SW 1271 (cell line): Measurements from ENCODE around the gene PTPRF.
A peak's percentile ranks its signal among the peaks of the same experiment; 100 is the strongest.

ENCODE experiments used
- DNase-seq, 2 experiments: peaks; one replicate each; lab custom pipeline; 2025; lab: John Stamatoyannopoulos, UW

The PTPRF gene

GRCh38 chr1:43582162-43582566, 51.5 kb downstream of the PTPRF start:
- peak; percentile 38 to 58 for DNase-seq

GRCh38 chr1:43583058-43583457, 52.4 kb downstream of the PTPRF start:
- DNase-seq = no peak

- no peak for DNase-seq
These were observed 53.5 kb downstream of the PTPRF start for GRCh38 chr1:43584204-43584603.

GRCh38 chr1:43585557-43585956, 54.9 kb downstream of the PTPRF start:
- DNase-seq = no peak

GRCh38 chr1:43586136-43586731, 55.6 kb downstream of the PTPRF start:
- DNase-seq = peak in 1 of 2 experiments; percentile 7

- DNase-seq = no peak
These were observed 56.3 kb downstream of the PTPRF start for GRCh38 chr1:43587001-43587400.

GRCh38 chr1:43587594-43587993, 56.9 kb downstream of the PTPRF start:
- DNase-seq = no peak

- no peak for DNase-seq
These were observed 57.9 kb downstream of the PTPRF start for GRCh38 chr1:43588592-43588991.

- DNase-seq = no peak
These were observed 59.8 kb downstream of the PTPRF start for GRCh38 chr1:43590388-43590925.

GRCh38 chr1:43591181-43591580, 60.5 kb downstream of the PTPRF start:
- no peak for DNase-seq

GRCh38 chr1:43592051-43592665, 61.5 kb downstream of the PTPRF start:
- DNase-seq = no peak

GRCh38 chr1:43592974-43593683, 62.4 kb downstream of the PTPRF start:
- DNase-seq = no peak

- DNase-seq = no peak
These were observed 65.9 kb downstream of the PTPRF start for GRCh38 chr1:43596579-43596978.

GRCh38 chr1:43597028-43597427, 66.3 kb downstream of the PTPRF start:
- no peak for DNase-seq

GRCh38 chr1:43597721-43598120, 67.0 kb downstream of the PTPRF start:
- no peak for DNase-seq

GRCh38 chr1:43598622-43599021, 67.9 kb downstream of the PTPRF start:
- DNase-seq = no peak

GRCh38 chr1:43600033-43601020, 69.6 kb downstream of the PTPRF start:
- DNase-seq = no peak

GRCh38 chr1:43602990-43603389, 72.3 kb downstream of the PTPRF start:
- no peak for DNase-seq

GRCh38 chr1:43604192-43604591, 73.5 kb downstream of the PTPRF start:
- no peak for DNase-seq

- no peak for DNase-seq
These were observed 74.5 kb downstream of the PTPRF start for GRCh38 chr1:43605157-43605556.

GRCh38 chr1:43605766-43606165, 75.1 kb downstream of the PTPRF start:
- DNase-seq = no peak

GRCh38 chr1:43606624-43607023, 75.9 kb downstream of the PTPRF start:
- no peak for DNase-seq
